ENCODE results near the gene FBLN1.

DNA sequence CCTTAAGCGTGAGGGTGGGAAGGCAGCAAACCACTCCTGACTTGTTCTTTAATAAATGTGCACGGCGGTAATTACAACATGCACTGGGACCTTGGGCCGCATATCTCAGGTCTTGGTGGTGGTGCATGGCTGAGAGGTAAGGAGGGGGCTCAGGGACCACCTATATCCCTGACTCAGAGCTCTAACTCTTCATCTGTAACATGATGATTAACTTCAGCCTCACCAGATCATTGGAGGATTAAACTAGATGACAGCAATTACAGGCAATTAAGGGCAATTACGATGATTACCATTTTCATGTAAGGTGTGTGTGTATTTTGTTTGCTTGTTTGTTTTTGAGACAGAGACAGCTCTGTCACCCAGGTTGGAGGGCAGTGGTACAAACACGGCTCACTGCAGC is 45.0 kb downstream of the FBLN1 start:
- TF ChIP-seq CTCF (IDR thresholded peaks at IDR 0.05; ENCODE audit: poor library complexity, severe bottlenecking) (no peak), EP300 (conservative IDR thresholded peaks at IDR 0.05; ENCODE audit: poor library complexity, severe bottlenecking) (no peak), EZH2 (IDR thresholded peaks at IDR 0.05; ENCODE audit: borderline replicate concordance, insufficient read depth, low read length, poor library complexity, severe bottlenecking) (no peak), REST (IDR thresholded peaks at IDR 0.05; ENCODE audit: borderline replicate concordance) (no peak), POLR2AphosphoS5 (IDR thresholded peaks at IDR 0.05) (no peak)

Measured in neural cell (in vitro differentiated cells).